Posterior cingulate gyrus (tissue), 11 donors: ENCODE results near the gene LDLRAD4.

Experiments used
- DNase-seq, 10 donors: peaks; one replicate each; pipeline versions ENCODE4 v3.0.0 to v3.0.0-alpha.2; 2020 to 2021; ENCODE audit warnings: mixed read lengths in 3 of 10
- intact Hi-C: fragments of 100-400 bp; cut with DNase I; formaldehyde crosslinking; loops from one replicate; pipeline ENCODE4 v1.15.1; 2023

The LDLRAD4 gene

GRCh38 chr18:13241083-13241892, 22.7 kb downstream of the LDLRAD4 start:
- intact Hi-C loops: no loop called here

GRCh38 chr18:13241893-13242175, 23.3 kb downstream of the LDLRAD4 start:
- intact Hi-C loops: no loop called here
- no peak for DNase-seq

More at GRCh38 chr18:13241083-13241892, 22.7 kb downstream of the LDLRAD4 start:
- DNase-seq: peak in 1 of 10 donors; percentile 55

- intact Hi-C loops: no loop called here
- peak in 1 of 10 donors; percentile 44 for DNase-seq
These were observed 24.2 kb downstream of the LDLRAD4 start for GRCh38 chr18:13242797-13243196.

DNA sequence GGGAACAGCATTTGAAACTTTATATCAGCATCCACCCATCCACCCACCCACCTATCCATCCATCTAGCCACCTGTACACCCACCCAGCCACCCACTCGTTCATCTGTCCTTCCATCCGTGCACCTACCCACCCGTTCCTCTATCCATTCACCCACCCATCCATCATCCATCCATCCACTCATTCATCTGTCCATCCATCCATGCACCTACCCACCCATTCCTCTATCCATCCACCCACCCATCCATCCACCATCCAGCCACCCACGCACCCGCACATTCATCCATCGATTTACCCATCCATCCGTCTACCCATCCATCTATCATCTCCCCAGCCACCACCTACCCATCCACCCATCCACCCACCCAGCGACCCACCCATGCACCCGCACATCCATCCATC, 24.8 kb downstream of the LDLRAD4 start:
- intact Hi-C loops: no loop called here
- no peak for DNase-seq

GRCh38 chr18:13244135-13244534, 25.6 kb downstream of the LDLRAD4 start:
- DNase-seq: no peak

DNA sequence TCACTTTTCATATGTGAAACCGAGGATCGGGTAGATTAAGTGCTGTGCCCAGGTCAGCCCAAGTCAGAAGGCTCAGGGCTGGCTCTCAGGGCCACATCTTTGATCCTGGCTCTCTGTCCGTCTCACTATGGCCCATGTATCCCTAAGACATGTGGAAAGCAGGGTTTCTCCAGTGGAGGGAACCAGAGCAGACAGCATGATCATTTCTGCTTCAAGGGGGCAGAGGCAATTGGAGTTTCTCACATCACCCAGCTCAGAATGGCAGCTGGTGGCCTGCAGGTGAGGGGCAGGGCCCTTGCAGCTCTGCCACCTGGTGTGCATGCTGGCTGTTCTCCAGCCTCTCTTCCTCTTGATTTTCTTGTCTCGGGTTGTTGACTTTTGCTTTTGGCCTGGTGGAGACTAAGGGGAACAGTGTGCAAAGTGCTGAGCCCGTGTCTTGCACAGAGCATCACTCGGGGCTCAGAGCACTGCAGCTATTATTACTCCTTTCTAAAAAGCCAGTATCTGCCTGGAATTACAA, 27.0 kb downstream of the LDLRAD4 start:
- DNase-seq: peak in 1 of 10 donors; percentile 52
- intact Hi-C loops: no loop called here

More at GRCh38 chr18:13244135-13244534, 25.6 kb downstream of the LDLRAD4 start:
- intact Hi-C loops: no loop called here

- intact Hi-C loops: no loop called here
- DNase-seq: peak in 1 of 10 donors; percentile 44
These were observed 27.6 kb downstream of the LDLRAD4 start for GRCh38 chr18:13246121-13246520.

GRCh38 chr18:13246591-13246990, 28.0 kb downstream of the LDLRAD4 start:
- no peak for DNase-seq
- intact Hi-C loops: no loop called here

- DNase-seq: peak in 1 of 10 donors; percentile 49
- intact Hi-C loops: no loop called here
These were observed 28.9 kb downstream of the LDLRAD4 start for GRCh38 chr18:13247506-13247905.

GRCh38 chr18:13252686-13253410, 34.3 kb downstream of the LDLRAD4 start:
- no peak for DNase-seq

DNA sequence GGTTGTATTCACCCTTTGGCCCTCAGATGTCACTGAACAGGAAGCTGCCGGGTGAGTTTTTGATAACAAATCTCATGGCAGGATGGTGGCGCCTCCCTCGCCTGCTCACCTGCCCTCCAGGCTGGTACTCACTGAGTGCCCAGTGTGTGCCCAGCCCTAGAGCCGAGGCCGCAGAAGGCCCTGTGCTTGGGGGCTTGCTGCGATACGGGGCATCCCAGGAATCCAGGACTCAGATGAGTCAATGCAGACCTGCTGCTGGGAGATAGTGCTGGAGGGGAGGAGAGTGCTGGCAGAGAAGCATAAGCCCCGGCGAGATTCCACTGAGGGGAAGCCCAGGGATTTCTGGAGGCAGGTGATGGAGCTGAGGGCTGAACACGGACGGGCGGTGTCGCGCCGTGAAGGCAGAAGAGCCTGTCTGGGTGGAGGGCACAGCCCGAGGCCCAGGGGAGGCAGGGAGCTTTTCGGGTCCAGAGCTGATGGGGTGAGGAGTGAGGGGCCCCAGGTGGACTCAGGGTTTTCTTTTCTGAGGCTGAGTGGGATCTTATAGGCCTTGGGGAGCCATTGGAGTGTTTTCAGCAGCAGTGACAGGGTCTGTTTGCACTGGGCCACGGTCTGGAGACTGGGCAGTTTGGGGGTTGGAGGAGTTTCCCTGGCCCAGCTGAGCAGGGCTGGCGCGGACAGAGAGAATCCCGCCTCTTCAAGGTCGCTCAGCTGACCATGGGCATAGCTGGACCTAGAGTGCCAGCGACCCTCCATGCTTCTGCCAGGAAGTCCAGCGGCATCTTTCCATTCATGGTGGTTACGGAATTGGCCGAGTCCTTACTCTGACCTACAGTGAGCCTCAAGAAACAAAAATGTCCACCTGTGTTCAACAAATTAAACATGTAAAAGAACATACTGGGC, 35.5 kb downstream of the LDLRAD4 start:
- intact Hi-C loops: no loop called here
- peak in 1 of 10 donors; percentile 48 for DNase-seq

More at GRCh38 chr18:13252686-13253410, 34.3 kb downstream of the LDLRAD4 start:
- intact Hi-C loops: no loop called here

- intact Hi-C loops: no loop called here
- DNase-seq: peak in 1 of 10 donors; percentile 52
These were observed 36.7 kb downstream of the LDLRAD4 start for GRCh38 chr18:13254971-13255927.

- intact Hi-C loops: no loop called here
- peak in 1 of 10 donors; percentile 77 for DNase-seq
These were observed 38.1 kb downstream of the LDLRAD4 start for GRCh38 chr18:13256444-13257305.

DNA sequence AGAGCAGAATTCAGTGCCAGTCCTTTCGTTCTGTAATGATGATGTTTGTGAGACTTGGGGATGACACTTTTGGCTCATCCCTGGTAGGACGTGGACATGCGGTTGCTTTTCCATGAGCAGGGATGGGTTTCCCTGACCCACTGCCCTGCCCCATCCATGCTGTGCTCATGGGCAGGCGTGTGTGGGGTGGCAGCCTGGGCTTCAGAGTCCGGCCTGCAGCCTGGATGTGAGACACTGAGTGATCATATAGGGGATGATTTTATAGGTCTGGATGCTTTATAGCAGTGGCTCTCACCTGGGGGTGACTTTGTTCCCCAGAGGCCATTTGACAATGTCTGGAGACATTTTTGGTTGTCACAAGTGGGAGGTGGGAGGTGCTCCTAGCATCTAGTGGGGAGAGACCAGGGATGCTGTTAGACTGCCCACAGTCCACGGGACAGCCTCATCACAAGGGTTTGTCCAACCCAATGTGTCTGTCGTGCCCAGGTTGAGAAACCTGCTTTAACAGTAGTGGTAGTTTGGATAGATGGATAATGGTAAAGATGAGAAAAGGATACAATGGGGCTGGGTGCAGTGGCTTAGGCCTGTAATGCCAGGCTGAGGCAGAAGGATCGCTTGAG, 38.9 kb downstream of the LDLRAD4 start:
- peak in 1 of 10 donors; percentile 52 for DNase-seq
- intact Hi-C loops: no loop called here

- DNase-seq: peak in 1 of 10 donors; percentile 33
- intact Hi-C loops: no loop called here
These were observed 40.4 kb downstream of the LDLRAD4 start for GRCh38 chr18:13258921-13259320.

DNA sequence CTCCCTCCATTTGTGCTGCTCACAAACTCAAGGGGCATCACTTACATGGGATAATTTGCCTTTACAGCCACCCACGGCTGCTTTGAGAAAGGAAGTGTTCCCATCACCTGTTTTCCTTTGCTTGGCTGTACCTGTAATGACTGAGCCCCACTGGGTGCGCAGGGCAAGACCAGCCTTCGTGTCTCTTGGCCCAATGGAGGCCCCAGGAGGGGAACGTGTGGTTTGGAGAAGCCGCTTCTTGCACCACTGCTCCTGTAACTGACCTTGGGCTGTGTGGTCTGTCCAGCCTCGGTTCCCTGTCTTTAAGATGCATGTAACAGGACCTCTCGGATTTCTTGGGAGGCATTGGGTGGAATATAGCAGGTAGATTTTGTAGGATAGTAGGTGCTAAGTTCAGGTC, 41.1 kb downstream of the LDLRAD4 start:
- peak in 1 of 10 donors; percentile 68 for DNase-seq
- intact Hi-C loops: no loop called here

DNA sequence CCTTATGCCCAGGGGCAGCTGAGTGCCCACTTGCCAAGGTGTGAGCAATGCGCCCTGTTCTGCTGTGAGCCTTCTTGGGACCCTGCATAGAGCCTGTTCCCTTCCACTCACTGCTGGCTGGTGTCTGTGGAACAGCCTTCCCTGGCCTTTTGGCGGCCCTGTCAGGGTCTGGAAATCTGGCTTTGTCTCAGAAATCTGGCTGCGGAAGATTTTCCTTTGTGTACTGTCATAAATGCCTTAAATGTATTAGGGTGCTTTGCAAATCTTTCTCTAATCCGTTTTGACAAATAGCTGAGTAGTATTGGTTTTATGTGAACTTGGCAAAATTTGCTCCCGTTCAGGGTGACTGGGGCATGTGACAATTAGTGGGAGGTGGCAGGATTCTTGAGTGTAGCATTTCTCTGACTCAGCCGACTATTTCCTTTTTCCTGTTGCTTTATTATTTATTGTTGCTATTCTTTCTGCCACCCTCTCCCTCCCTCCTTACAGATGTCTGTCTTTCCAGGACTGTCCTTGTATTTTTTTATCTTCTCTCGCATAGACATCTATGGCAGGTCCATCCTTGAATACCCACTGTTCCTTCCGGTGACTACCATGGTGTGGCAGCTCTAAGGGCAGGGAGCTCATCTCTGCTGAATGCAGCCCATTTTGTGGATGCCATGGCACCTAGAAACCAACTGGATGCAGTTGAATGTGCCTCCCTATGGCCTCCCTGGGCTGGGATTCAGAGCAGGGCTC, 41.8 kb downstream of the LDLRAD4 start:
- peak in 1 of 10 donors; percentile 17 for DNase-seq

More for the DNA sequence above, 41.8 kb downstream of the LDLRAD4 start:
- intact Hi-C loops: no loop called here
